ENCODE results near the gene KRTAP10-10.

The KRTAP10-10 gene

DNA sequence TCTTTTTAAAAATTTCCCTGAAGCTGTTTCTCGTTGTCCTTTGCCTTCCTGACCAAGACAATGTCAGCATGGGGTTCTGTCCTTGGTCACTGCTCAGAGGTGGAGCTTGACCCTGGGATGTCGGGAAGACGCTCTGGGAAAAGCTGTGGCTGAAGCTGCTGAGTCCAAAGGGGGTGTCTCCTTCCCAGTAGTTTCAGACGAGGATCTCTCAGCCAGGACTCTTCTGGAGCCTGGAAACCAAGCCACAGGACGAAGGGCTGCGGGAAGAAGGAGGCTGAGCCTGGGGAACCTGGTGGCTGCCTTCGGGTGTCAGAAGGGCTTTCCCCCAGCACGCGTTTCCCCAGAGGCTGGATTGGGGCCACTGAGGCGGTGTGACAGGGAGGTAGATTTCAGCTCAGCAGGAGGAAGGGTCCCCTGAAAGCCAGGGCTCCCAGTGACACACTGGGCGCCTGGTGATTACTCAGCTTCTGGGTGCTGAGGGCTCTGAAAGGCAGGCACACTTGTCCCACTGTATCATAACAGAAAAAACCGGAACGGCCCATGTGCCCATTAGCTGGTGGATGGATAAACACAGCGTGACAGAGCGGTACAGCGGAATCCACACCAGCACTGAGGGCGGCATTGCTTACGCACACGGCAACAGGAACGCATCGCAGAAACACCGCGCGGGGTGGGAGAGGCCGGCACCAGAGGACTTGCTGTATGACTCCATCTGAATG, 49.8 kb downstream of the KRTAP10-10 start:
- no peak overlapping the region for H3K4me3 ChIP-seq (replicated peaks; ENCODE audit: low read depth, low read length)
- no peak for TF ChIP-seq CTCF (IDR thresholded peaks at IDR 0.05; ENCODE audit: low read depth, low read length, missing control alignments)
- DNase-seq (ENCODE audit: extremely low read depth, low read depth): no peak

- H3K4me3 ChIP-seq (replicated peaks; ENCODE audit: low read depth, low read length): no peak overlapping the region
- no peak for TF ChIP-seq CTCF (IDR thresholded peaks at IDR 0.05; ENCODE audit: low read depth, low read length, missing control alignments)
- no peak for DNase-seq (ENCODE audit: extremely low read depth, low read depth)
These were observed 50.5 kb downstream of the KRTAP10-10 start for GRCh38 chr21:44687671-44688070.

Measured in HFF-Myc (cell line).